Embryonic facial prominence (tissue), 1 donor: Measurements from ENCODE around the gene GLI1.

ENCODE experiments used
- DNase-seq: peaks from one replicate; pipeline ENCODE4 v3.0.0-alpha.2; 2016; ENCODE audit errors: extremely low spot score

The GLI1 gene

DNA sequence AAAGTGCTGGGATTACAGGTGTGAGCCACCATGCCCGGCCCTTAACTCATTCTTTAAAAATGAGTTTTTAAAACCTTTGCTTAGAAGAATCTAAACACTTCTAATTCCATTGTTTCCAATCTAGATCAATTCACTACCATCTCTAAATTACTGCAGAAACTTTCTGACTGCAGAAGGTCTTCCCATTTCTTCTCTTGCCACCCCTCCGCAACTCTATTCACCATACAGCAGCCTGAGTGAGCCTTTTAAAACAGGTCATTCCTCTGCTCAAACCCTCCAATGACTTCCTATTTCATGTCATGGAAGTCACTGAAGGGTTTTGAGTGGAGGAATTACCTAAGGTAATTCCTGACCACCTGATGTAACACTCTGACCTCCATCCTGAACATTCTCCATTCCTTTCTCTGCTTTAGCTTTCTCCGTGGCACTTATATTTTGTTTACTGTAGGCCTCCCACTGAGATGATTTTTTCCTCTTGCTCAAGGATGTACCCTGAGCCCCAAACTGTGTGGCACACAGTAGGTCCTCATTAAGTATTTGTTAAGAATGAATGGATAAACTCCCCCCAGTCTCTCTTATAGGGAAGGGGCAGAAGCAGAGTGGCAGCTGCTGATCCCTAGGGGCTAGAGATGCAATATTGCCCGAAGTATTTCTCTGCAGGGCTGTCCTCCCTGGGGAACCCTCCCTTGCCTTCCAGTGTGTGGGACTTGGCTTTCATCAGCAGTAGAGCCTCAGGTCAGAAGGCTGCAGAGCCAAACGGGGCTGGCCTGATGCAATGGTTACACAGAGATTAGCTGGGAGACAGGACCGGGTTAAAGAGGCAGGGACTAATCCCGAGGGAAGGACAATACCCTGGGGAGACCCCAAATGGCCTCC lies 59.6 kb downstream of the GLI1 start:
- no peak for DNase-seq

DNA sequence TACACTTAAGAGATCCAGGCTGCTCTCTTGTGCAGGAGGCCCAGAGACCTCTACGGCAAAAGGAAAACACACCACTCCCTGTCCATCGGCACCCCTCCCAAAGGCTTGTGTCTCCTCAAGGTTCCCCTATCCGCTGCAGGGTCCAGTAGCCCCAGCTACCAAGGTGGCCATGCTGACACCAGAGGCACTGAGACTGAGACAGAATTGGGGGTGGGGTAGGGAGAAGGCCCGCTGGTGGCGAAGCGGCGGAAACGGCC lies 60.1 kb downstream of the GLI1 start:
- DNase-seq = no peak

DNA sequence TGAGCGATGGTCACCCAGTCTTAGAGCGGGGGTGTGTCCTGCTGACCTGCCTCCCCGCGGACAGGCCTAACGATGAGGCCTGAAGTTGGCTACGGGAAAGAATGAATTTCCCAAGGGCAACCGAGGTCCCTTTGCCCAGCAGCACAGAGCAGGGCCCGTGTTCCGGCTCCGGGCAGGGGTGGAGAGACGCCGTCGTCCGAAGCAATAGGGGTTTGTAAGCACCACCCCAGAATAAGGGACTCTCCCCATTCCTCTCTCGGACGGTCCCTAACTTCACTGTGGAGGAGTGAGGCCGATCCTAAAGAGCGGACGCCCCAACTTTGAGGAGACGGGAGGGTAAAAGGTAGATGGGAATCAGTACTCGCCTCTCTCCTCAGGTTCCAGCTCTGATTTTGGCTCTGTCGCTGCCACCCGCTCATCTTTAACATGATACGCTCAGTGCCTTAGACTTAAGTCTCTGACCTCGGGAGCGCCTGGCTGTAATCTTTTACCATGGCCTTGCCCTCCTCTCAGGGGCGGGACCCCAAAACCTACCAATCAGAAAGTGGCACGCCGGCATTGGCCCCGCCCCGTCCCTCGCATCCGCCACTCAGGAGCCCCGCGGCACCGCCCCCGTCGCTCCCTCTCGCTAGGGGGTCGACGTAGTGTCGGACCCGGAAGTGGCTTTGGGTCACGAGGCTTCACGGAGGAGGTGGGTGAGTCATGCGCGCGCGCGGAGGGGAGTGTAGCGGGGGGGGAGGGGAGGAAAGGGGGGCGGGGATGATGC lies 60.7 kb downstream of the GLI1 start, which contains the start of gene DDIT3:
TSS of gene DDIT3 (minus strand) at position 462 of the 766 bp plus-strand sequence. CDS start 3,108 bp downstream, outside the sequence.
- peak; percentile 97 for DNase-seq

DNA sequence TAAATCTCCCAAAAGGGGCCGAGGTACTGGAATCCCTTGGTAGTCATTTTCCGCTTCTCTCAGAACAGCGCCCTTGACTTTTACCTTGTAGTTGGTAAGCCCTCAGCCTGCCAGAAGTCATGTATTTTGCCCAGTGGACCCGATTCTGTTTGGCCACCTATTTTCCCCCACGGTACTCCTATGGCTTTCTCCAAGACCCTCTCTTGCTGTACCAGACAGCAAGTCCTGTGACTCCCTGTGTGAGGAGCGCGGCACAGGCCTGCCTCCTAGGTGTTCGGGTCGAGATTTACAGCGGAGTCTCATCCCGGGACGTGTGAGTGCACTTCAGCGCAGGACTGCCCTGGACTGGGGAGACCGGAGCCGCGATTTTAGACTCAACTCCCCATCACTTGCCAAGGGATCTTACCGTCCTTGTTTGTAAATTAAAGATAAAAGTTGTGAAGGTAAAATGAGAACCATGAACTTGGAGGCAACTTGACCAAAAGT lies 62.0 kb downstream of the GLI1 start:
- DNase-seq = no peak
